ENCODE results near the gene SULT6B1.
"Not testable (repeated sequence)": the region's sequence is repeated elsewhere in the genome, so short reads cannot be mapped to it uniquely, and the experiment has no call there.

SULT6B1 gene

DNA sequence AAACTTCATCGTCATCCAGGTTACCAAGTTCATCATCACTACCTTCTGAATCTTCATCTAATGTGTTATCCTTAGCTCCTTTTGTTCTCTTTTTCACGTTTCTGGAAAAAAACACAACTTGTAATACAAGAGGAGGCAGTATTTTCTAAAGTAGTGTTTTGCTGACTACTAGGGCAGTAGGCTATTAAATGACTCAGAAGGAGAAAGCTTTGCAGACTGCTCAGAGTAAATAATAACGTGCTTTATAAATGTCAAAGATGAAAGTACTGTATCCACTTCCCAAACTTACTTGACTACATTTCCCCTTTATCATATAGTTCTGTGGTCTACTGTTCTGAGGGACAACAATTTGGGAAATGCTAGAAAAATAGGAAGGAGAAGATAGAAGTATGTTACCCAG, 23.5 kb upstream of the SULT6B1 start:
- H3K4me3 ChIP-seq (ENCODE audit: low read length), result no peak overlapping the region
- H3K4me1 ChIP-seq (ENCODE audit: control insufficient read depth, insufficient read depth, low read length), result peaks cover 8% of the 10 kb centered on the region
- no peak overlapping the region for H3K4me2 ChIP-seq (ENCODE audit: low read length)
- H3K27me3 ChIP-seq (ENCODE audit: control insufficient read depth, insufficient read depth, low read length), result no peaks in the 10 kb centered on the region
- no peaks in the 10 kb centered on the region for H3K9me3 ChIP-seq (replicated peaks; ENCODE audit: low read length)
- H3K36me3 ChIP-seq (ENCODE audit: insufficient read depth, low read length), result peaks cover 84% of the 10 kb centered on the region
- no peak overlapping the region for H3K9ac ChIP-seq (ENCODE audit: low read depth, low read length)

DNA sequence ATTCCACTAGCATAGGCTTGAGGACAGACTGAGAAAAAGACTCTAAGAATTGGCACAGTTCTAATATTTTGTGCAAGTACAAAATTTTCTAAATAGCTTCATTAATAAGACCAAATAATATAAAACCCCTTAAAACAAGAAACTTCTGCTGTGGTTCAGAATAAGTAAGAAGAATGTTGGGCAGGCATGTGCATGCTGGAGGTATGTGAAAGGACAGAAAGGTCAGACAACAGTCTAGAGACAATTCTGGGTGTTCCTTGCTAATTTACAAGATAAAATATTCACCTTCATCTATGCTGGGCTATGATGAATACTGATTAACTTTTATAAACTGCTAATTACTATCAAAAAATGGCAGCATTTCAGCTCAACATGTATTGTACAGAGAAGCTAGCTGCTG, 22.7 kb upstream of the SULT6B1 start:
- H3K9ac ChIP-seq (ENCODE audit: low read depth, low read length), result no peak overlapping the region
- peaks cover 86% of the 10 kb centered on the region for H3K36me3 ChIP-seq (ENCODE audit: insufficient read depth, low read length)
- no peaks in the 10 kb centered on the region for H3K27me3 ChIP-seq (ENCODE audit: control insufficient read depth, insufficient read depth, low read length)
- H3K4me3 ChIP-seq (ENCODE audit: low read length), result no peak overlapping the region
- H3K9me3 ChIP-seq (replicated peaks; ENCODE audit: low read length), result no peaks in the 10 kb centered on the region
- no peak overlapping the region for H3K4me2 ChIP-seq (ENCODE audit: low read length)
- H3K4me1 ChIP-seq (ENCODE audit: control insufficient read depth, insufficient read depth, low read length), result peaks cover 8% of the 10 kb centered on the region

DNA sequence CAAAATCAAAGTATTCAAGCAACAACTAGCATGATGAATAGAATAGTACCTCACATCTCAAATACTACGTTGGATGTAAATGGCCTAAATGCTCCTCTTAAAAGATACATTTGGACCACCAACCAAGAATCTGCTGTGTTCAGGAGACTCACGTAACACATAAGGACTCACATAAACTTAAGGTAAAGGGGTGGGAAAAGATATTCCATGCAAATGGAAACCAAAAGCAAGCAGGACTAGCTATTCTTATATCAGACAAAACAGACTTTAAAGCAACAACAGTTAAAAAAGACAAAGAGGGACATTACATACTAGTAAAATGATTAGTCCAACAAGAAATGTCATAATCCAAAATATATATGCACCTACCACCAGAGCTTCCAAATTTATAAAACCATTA, 18.3 kb upstream of the SULT6B1 start:
- not testable (repeated sequence) for H3K4me2 ChIP-seq (ENCODE audit: low read length); H3K9ac ChIP-seq (ENCODE audit: low read depth, low read length); H3K27me3 ChIP-seq (ENCODE audit: control insufficient read depth, insufficient read depth, low read length); H3K9me3 ChIP-seq (replicated peaks; ENCODE audit: low read length); H3K4me3 ChIP-seq (ENCODE audit: low read length); H3K4me1 ChIP-seq (ENCODE audit: control insufficient read depth, insufficient read depth, low read length)
- H3K36me3 ChIP-seq (ENCODE audit: insufficient read depth, low read length), result peaks cover 88% of the 10 kb centered on the region

DNA sequence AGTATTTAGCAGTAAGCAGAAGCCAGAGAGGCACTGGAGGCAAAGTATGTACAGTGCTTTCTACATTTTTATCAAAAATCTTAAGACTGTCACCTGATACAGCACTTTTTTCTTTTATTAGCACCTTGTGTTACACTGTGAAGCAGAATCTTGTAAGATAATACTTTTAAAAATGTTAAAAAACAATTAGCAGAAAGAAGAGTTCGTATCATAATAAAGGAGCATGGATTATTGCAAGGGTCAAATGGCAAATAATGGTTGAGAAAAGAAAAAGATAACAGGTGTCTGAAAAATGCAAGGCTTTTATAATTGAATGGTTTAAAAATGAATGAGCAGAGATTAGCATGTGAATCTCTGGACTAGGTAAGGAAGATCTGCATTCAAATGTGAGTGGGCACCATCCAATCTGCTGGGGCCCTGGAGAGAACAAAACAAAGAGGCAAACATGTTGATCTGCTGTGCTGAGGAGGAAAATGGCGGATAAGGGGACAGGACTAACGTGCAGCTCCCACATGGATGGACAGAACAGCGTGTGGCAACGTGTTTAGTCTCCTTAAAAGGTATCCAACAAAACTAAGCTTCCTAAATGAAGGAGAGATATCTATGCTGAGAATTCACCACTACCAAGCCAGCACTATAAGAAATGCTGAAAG, 17.3 kb upstream of the SULT6B1 start:
- peaks cover 89% of the 10 kb centered on the region for H3K36me3 ChIP-seq (ENCODE audit: insufficient read depth, low read length)

DNA sequence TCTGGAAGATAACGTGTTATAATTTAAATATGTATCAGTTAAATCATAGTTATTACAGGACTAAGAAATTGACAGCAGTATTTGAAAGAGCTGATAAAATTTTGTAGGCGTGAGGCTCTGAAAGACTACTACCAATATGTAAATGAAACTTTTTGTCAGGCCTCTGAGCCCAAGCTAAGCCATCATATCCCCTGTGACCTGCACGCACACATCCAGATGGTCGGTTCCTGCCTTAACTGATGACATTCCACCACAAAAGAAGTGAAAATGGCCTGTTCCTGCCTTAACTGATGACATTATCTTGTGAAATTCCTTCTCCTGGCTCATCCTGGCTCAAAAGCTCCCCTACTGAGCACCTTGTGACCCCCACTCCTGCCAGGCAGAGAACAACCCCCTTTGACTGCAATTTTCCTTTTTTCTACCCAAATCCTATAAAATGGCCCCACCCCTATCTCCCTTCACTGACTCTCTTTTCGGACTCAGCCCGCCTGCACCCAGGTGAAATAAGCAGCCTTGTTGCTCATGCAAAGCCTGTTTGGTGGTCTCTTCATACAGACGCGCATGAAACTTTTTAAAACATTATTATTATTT, 16.7 kb upstream of the SULT6B1 start:
- H3K27me3 ChIP-seq (ENCODE audit: control insufficient read depth, insufficient read depth, low read length); H3K4me2 ChIP-seq (ENCODE audit: low read length); H3K9ac ChIP-seq (ENCODE audit: low read depth, low read length); H3K9me3 ChIP-seq (replicated peaks; ENCODE audit: low read length); H3K4me3 ChIP-seq (ENCODE audit: low read length); H3K4me1 ChIP-seq (ENCODE audit: control insufficient read depth, insufficient read depth, low read length): not testable (repeated sequence)
- H3K36me3 ChIP-seq (ENCODE audit: insufficient read depth, low read length), result peaks cover 89% of the 10 kb centered on the region

More for the DNA sequence above, 17.3 kb upstream of the SULT6B1 start:
- Histone ChIP-seq H3K4me3 (ENCODE audit: low read length) (no peak overlapping the region), H3K4me1 (ENCODE audit: control insufficient read depth, insufficient read depth, low read length) (no peaks in the 10 kb centered on the region), H3K27me3 (ENCODE audit: control insufficient read depth, insufficient read depth, low read length) (no peaks in the 10 kb centered on the region), H3K4me2 (ENCODE audit: low read length) (no peak overlapping the region), H3K9ac (ENCODE audit: low read depth, low read length) (no peak overlapping the region), H3K9me3 (replicated peaks; ENCODE audit: low read length) (no peaks in the 10 kb centered on the region)

DNA sequence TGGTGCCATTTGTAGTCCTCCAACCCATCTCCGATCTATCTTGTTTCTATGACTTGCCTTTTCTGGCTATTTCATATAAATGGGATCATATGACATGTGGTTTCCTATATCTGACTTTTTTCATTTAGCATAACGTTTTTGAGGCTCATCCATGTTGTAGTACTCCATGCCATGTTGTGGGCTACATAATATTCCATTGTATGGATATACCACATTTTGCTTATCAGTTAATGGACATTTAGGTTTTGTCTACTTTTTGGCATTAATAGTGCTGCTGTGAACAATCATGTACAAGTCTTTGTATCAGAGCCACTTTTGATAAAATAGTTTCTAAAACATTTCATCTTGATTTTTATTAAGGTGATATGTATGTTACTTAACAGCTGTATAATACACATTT, 15.2 kb upstream of the SULT6B1 start:
- Histone ChIP-seq H3K4me2 (ENCODE audit: low read length) (no peak overlapping the region), H3K36me3 (ENCODE audit: insufficient read depth, low read length) (peaks cover 75% of the 10 kb centered on the region), H3K27me3 (ENCODE audit: control insufficient read depth, insufficient read depth, low read length) (no peaks in the 10 kb centered on the region), H3K9ac (ENCODE audit: low read depth, low read length) (no peak overlapping the region), H3K4me1 (ENCODE audit: control insufficient read depth, insufficient read depth, low read length) (no peaks in the 10 kb centered on the region), H3K4me3 (ENCODE audit: low read length) (no peak overlapping the region), H3K9me3 (replicated peaks; ENCODE audit: low read length) (no peaks in the 10 kb centered on the region)

DNA sequence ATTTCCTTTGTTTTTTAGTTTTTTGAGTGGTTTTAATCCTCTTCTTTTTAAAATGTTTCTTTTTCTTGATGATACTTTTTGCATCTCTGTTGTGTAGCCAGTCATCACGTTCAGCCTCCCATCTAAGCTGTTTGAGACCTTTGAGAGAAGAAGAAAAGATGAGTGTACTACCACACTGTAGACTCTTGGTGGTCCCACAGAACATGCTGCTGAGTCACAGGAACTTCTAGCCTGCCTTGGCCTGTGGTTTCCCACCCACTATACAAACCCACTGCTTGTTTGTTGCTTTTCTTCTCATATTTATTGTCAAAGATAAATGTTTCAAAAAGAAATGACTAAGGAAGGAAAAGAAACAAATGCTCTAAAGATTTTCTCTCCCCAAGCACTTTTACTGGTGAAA, 13.3 kb upstream of the SULT6B1 start:
- H3K36me3 ChIP-seq (ENCODE audit: insufficient read depth, low read length), result peaks cover 57% of the 10 kb centered on the region
- H3K9ac ChIP-seq (ENCODE audit: low read depth, low read length), result no peak overlapping the region
- H3K4me3 ChIP-seq (ENCODE audit: low read length), result no peak overlapping the region
- no peak overlapping the region for H3K4me2 ChIP-seq (ENCODE audit: low read length)
- no peaks in the 10 kb centered on the region for H3K9me3 ChIP-seq (replicated peaks; ENCODE audit: low read length)
- no peaks in the 10 kb centered on the region for H3K27me3 ChIP-seq (ENCODE audit: control insufficient read depth, insufficient read depth, low read length)
- peaks cover 6% of the 10 kb centered on the region for H3K4me1 ChIP-seq (ENCODE audit: control insufficient read depth, insufficient read depth, low read length)

DNA sequence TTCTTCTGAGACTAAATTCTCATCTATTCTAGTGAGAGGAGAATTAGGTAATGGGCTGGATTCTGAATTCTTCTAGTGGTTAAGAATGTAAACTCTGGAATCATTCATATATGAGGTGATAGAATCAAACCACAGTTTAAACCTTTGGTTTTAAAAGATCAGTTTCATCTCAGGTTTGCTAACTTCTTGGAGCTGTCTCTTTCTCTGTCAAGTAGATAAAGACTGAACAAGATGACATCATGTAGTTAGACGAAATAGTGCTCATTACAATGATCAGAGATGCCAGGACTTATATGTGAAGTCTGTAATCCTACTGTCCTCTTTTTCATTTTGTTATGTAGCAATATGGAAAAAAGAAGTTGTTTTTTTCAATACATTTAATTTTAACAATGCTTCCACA, 12.7 kb upstream of the SULT6B1 start:
- Histone ChIP-seq H3K9ac (ENCODE audit: low read depth, low read length) (no peak overlapping the region), H3K9me3 (replicated peaks; ENCODE audit: low read length) (no peaks in the 10 kb centered on the region), H3K4me3 (ENCODE audit: low read length) (no peak overlapping the region), H3K4me2 (ENCODE audit: low read length) (no peak overlapping the region), H3K36me3 (ENCODE audit: insufficient read depth, low read length) (peaks cover 51% of the 10 kb centered on the region), H3K4me1 (ENCODE audit: control insufficient read depth, insufficient read depth, low read length) (peaks cover 6% of the 10 kb centered on the region), H3K27me3 (ENCODE audit: control insufficient read depth, insufficient read depth, low read length) (no peaks in the 10 kb centered on the region)

DNA sequence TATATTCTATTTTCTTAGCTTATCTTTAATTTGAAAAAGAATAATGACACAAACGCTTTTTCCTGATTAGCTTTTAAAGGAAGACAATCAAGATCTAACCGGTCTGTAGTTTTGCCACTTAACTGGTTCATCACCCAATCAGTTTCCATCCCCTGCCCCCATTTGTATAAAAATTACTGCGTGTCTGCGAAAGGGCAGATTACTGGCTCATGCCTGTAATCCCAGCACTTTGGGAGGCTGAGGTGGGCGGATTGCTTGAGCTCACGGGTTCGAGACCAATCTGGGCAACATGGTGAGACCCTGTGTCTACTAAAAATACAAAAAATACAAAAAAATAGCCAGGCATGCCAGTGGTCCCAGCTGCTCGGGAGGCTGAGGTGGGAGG, 10.2 kb upstream of the SULT6B1 start:
- Histone ChIP-seq H3K4me1 (ENCODE audit: control insufficient read depth, insufficient read depth, low read length) (peaks cover 9% of the 10 kb centered on the region), H3K4me2 (ENCODE audit: low read length) (no peak overlapping the region), H3K9ac (ENCODE audit: low read depth, low read length) (no peak overlapping the region), H3K36me3 (ENCODE audit: insufficient read depth, low read length) (peaks cover 33% of the 10 kb centered on the region), H3K9me3 (replicated peaks; ENCODE audit: low read length) (no peaks in the 10 kb centered on the region), H3K4me3 (ENCODE audit: low read length) (no peak overlapping the region), H3K27me3 (ENCODE audit: control insufficient read depth, insufficient read depth, low read length) (no peaks in the 10 kb centered on the region)

DNA sequence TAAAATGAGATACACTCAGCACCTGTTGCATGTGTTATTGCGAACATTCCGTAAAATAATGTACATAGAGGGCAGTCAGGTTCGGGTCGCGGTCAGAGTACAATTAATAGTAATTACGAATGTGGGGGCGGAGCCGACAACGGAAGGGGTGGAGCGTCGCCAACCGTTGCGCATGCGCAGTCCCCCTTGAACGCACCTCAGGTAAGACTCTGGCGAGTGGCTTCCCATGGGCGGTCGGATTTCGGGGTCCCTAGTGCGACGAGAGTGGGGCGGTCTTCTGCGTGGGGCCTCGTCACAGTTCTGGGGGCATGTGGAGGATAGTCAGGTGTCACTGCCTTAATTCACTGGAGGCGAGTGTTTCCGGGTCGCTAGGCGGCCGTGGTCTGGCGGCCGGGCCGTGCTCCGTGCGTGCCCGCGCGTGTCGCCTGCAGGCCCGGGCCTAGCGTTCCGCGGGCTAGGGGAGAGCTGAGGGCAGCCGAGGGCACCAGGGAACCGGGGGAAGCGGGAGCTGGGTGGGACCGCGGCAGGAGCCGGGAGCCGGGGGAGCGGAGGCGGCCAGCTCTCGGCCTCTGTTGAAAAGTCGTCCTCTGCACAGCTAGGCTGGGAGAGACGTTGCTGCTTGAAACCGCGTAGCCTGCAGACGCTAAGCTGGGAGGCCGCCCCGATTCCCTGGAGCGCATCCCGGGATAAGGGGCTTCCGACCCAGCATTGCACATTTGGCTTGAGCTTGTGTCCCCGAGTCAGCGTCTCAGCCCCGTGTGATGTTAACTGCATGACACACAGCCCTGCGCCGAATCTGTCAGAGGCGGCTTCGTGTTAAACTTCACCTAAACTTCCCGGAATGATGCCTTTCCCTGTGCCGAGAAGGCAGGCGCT, 8.1 kb upstream of the SULT6B1 start, which contains the start of gene CEBPZOS:
Gene CEBPZOS (plus strand): TSS at position 177 of the 876 bp plus-strand sequence. CDS start 3,209 bp downstream, outside the sequence.
- H3K9ac ChIP-seq (ENCODE audit: low read depth, low read length), result peak within 1 kb of the TSS; percentile 82
- peaks cover 9% of the 10 kb centered on the region for H3K4me1 ChIP-seq (ENCODE audit: control insufficient read depth, insufficient read depth, low read length)
- H3K9me3 ChIP-seq (replicated peaks; ENCODE audit: low read length), result no peaks in the 10 kb centered on the region
- H3K4me3 ChIP-seq (ENCODE audit: low read length), result peak within 1 kb of the TSS; percentile 85
- H3K36me3 ChIP-seq (ENCODE audit: insufficient read depth, low read length), result peaks cover 14% of the 10 kb centered on the region
- H3K4me2 ChIP-seq (ENCODE audit: low read length), result peak within 1 kb of the TSS; percentile 96
- H3K27me3 ChIP-seq (ENCODE audit: control insufficient read depth, insufficient read depth, low read length), result no peaks in the 10 kb centered on the region

DNA sequence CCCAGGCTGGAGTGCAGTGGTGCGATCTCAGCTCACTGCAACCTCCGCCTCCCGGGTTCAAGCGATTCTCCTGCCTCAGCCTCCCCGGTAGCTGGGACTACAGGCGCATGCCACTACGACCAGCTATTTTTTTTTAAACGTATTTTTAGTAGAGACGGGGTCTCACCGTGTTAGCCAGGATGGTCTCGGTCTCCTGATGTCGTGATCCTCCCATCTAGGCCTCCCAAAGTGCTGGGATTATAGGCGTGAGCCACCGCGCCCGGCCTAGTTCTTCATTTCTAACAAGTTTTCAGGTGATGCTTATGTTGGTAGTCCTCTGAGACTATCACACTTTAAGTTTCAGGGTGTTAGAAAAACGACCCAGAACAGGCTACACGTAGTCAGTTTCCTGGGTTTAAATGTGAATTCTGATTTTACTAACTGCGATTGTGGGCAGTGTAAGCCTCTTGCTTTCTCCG, 7.4 kb upstream of the SULT6B1 start:
- Histone ChIP-seq H3K4me2 (ENCODE audit: low read length) (peak overlapping the region; percentile 96), H3K9ac (ENCODE audit: low read depth, low read length) (peak overlapping the region; percentile 82), H3K4me3 (ENCODE audit: low read length) (peak overlapping the region; percentile 85)
- not testable (repeated sequence) for H3K4me1 ChIP-seq (ENCODE audit: control insufficient read depth, insufficient read depth, low read length); H3K9me3 ChIP-seq (replicated peaks; ENCODE audit: low read length); H3K27me3 ChIP-seq (ENCODE audit: control insufficient read depth, insufficient read depth, low read length); H3K36me3 ChIP-seq (ENCODE audit: insufficient read depth, low read length)
